ENCODE measurements around the gene ATRN.

GRCh38 chr20:3651204-3651962, 180.6 kb downstream of the ATRN start:
- TF ChIP-seq, protein P1, sequence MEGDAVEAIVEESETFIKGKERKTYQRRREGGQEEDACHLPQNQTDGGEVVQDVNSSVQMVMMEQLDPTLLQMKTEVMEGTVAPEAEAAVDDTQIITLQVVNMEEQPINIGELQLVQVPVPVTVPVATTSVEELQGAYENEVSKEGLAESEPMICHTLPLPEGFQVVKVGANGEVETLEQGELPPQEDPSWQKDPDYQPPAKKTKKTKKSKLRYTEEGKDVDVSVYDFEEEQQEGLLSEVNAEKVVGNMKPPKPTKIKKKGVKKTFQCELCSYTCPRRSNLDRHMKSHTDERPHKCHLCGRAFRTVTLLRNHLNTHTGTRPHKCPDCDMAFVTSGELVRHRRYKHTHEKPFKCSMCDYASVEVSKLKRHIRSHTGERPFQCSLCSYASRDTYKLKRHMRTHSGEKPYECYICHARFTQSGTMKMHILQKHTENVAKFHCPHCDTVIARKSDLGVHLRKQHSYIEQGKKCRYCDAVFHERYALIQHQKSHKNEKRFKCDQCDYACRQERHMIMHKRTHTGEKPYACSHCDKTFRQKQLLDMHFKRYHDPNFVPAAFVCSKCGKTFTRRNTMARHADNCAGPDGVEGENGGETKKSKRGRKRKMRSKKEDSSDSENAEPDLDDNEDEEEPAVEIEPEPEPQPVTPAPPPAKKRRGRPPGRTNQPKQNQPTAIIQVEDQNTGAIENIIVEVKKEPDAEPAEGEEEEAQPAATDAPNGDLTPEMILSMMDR (conservative IDR thresholded peaks at IDR 0.05; ENCODE audit: low read depth, low read length): no peak
- no peak for TF ChIP-seq EZH2 (IDR thresholded peaks at IDR 0.05; ENCODE audit: low read length, unreplicated experiment)
- no peak for TF ChIP-seq EZH2phosphoT487 (IDR thresholded peaks at IDR 0.05; ENCODE audit: borderline replicate concordance, low read length)

Measured in PC-3 (cell line).